Neural cell (in vitro differentiated cells): ENCODE data around the gene RBFOX2.

Source experiments
- CTCF ChIP-seq: fragments of 450-650 bp; IDR thresholded peaks from 2 replicates; pipeline ENCODE4 v1.5.1; 2014; ENCODE audit warnings: antibody characterized with exemption, mild to moderate bottlenecking, moderate library complexity; ENCODE audit not compliant: poor library complexity, severe bottlenecking
- EZH2 ChIP-seq: fragments of 200-600, 300-800 bp; shearing (Covaris generic), sonication (generic); IDR thresholded peaks from 2 replicates; pipeline ENCODE4 v1.6.1; 2014; ENCODE audit warnings: antibody characterized with exemption, low read length, borderline replicate concordance, mild to moderate bottlenecking; ENCODE audit not compliant: insufficient read depth, poor library complexity, severe bottlenecking
- MXI1 ChIP-seq: fragments of 450-650 bp; conservative IDR thresholded peaks from 2 replicates; pipeline ENCODE4 v1.6.1; 2014; ENCODE audit warnings: antibody characterized with exemption, mild to moderate bottlenecking; ENCODE audit not compliant: poor library complexity, severe bottlenecking
- POLR2AphosphoS5 ChIP-seq: IDR thresholded peaks from 2 replicates; pipeline ENCODE4 v1.6.1; 2012
- RAD21 ChIP-seq: fragments of 450-650 bp; conservative IDR thresholded peaks from 2 replicates; pipeline ENCODE4 v1.6.1; 2014; ENCODE audit warnings: antibody characterized with exemption, mild to moderate bottlenecking, moderate library complexity
- TAF1 ChIP-seq: IDR thresholded peaks from 2 replicates; pipeline ENCODE4 v1.6.1; 2012; ENCODE audit warnings: low read depth

- no peak for TF ChIP-seq POLR2AphosphoS5
- no peak for TF ChIP-seq CTCF
- no peak for TF ChIP-seq TAF1
- no peak for TF ChIP-seq RAD21
- TF ChIP-seq MXI1, result no peak
- no peak for TF ChIP-seq EZH2
Observed at GRCh38 chr22:36039125-36039524, 10.5 kb upstream of the RBFOX2 start.
